ENCODE results near the gene CRKL. TPM values are rescaled to one million over a fixed set of nuclear protein-coding genes. Genes with fewer than 3 reads are reported as not detected.
"Not testable (repeated sequence)": the region's sequence is repeated elsewhere in the genome, so short reads cannot be mapped to it uniquely, and the experiment has no call there.

CRKL gene
- total and polyA plus RNA-seq, 2 donors = 34.8 to 41.8 TPM

- H3K36me3 ChIP-seq (ENCODE audit: insufficient read depth) = no peaks in the 10 kb centered on the region
- H3K4me1 ChIP-seq (ENCODE audit: insufficient read depth) = no peaks in the 10 kb centered on the region
- H3K27ac ChIP-seq (ENCODE audit: low read depth) = no peak overlapping the region
- no peak overlapping the region for H3K4me3 ChIP-seq (ENCODE audit: low read depth, low read length)
- no peak for DNase-seq (ENCODE audit: extremely low spot score)
- 43% methylated on average over 19 of the region's 19 CpGs for WGBS
Observed at GRCh38 chr22:20967697-20968211, 50.5 kb downstream of the CRKL start.

DNA sequence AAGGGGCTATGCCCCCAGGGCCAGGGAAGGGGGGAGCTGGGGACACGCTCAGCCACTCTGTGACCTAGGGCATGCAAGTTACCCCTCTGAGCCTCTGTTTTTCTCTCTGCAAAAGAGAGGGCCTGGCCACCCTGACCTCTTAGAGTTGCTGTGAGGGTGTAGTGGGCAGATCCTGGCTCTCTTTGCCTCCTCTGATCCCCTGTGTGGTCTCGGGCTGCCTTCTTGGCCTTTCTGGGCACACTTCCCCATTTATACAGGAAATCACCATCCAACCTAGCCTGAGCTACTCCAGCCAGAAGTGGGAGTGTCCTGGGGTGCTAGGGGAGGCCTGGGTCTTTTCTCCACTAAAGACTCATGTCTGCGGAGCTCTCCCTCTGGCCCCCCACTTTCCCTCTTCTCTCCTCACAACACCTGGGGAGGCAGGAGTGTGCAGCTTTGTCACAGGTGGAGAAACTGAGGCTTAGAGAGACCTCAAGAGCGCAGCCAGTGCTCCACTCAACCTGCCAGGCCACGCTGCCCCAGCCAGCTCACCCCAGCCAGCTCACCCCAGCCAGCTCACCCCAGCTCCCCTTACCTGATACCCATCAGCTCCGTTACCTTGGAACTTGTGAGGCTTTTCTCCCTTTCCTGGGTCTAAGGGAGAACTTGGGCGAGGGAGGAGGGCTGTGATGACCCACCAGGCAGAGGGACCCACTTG lies 51.2 kb downstream of the CRKL start:
- H3K4me3 ChIP-seq (ENCODE audit: low read depth, low read length) = no peak overlapping the region
- 95% methylated on average over 7 of the region's 7 CpGs for WGBS
- DNase-seq (ENCODE audit: extremely low spot score) = no peak
- no peaks in the 10 kb centered on the region for H3K4me1 ChIP-seq (ENCODE audit: insufficient read depth)
- H3K36me3 ChIP-seq (ENCODE audit: insufficient read depth) = no peaks in the 10 kb centered on the region
- H3K27ac ChIP-seq (ENCODE audit: low read depth) = no peak overlapping the region

DNA sequence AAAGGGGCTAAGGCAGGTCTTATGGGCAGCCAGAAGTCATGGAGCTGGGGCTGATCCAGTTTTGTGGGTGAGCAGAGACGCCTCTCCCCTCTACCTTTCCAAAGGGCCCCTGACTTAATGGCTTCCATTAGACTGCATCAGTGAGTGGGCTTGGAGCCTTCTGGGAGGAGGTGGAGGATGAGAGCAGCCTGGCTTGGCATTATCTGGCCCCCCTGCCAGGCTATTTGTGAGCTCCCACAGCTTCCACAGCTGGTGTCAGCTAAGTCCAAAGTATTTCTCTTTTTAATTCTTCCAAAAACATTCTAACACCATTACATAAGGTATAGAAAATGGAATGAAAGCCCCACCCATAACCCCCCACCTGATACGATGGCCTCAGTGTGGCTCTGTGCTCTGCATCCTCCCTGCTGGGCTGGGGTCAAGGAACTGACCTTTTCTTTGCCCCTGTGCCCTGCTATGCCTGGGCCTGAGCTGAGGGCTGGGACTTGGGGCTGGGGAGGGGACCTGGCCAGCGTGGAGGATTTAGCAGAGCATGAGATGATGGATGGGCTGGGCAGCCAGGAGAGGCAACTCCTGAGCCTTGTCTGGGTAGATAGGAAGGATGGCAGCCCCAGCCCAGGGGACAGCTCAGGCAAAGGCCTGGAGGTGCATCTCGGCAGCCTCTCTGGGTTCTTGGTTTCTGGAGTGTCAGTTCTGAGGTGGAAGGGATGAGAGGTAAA lies 53.9 kb downstream of the CRKL start:
- H3K27ac ChIP-seq (ENCODE audit: low read depth) = no peak overlapping the region
- no peak overlapping the region for H3K4me3 ChIP-seq (ENCODE audit: low read depth, low read length)
- no peaks in the 10 kb centered on the region for H3K4me1 ChIP-seq (ENCODE audit: insufficient read depth)
- WGBS = 57% methylated on average over 4 of the region's 4 CpGs
- no peak for DNase-seq (ENCODE audit: extremely low spot score)
- H3K36me3 ChIP-seq (ENCODE audit: insufficient read depth) = no peaks in the 10 kb centered on the region

DNA sequence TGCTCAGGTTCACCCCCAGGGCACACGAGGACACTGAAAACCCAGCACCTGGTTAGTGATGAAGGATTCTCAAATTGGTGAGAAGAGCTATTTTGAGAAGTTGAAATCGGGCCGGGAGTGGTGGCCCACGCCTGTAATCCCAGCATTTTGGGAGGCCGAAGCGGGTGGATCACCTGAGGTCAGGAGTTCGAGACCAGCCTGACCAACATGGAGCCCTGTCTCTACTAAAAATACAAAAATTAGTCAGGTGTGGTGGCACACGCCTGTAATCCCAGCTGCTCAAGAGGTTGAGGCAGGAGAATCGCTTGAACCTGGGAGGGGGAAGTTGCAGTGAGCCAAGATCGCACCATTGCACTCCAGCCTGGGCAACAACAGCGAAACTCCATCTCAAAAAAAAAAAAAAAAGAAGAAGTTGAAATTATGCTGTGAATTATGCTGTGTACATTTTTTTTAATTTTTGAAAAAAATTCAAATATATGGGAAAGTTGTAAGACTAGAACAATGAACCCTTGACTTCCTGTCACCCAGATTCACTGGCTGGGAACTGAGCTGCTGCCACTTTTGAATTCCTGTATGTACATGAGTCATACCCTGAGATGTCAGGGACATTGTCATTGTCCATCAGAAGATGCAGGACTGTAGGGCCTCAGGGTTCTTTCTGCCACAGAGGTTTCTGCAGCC lies 54.9 kb downstream of the CRKL start:
- not testable (repeated sequence) for DNase-seq (ENCODE audit: extremely low spot score); H3K4me1 ChIP-seq (ENCODE audit: insufficient read depth); H3K36me3 ChIP-seq (ENCODE audit: insufficient read depth); H3K27ac ChIP-seq (ENCODE audit: low read depth); H3K4me3 ChIP-seq (ENCODE audit: low read depth, low read length)
- WGBS = 82% methylated on average over 11 of the region's 11 CpGs

- H3K4me3 ChIP-seq (ENCODE audit: low read depth, low read length) = no peak overlapping the region
- no peak overlapping the region for H3K27ac ChIP-seq (ENCODE audit: low read depth)
- H3K36me3 ChIP-seq (ENCODE audit: insufficient read depth) = no peaks in the 10 kb centered on the region
- H3K4me1 ChIP-seq (ENCODE audit: insufficient read depth) = no peaks in the 10 kb centered on the region
- 68% methylated on average over 21 of the region's 21 CpGs for WGBS
- DNase-seq (ENCODE audit: extremely low spot score) = no peak
Observed at GRCh38 chr22:20972933-20973577, 55.8 kb downstream of the CRKL start.

- Histone ChIP-seq H3K4me3 (ENCODE audit: low read depth, low read length) (no peak overlapping the region), H3K36me3 (ENCODE audit: insufficient read depth) (no peaks in the 10 kb centered on the region), H3K4me1 (ENCODE audit: insufficient read depth) (no peaks in the 10 kb centered on the region), H3K27ac (ENCODE audit: low read depth) (no peak overlapping the region)
- 60% methylated on average over 21 of the region's 21 CpGs for WGBS
- DNase-seq (ENCODE audit: extremely low spot score) = no peak
Observed at GRCh38 chr22:20973634-20974286, 56.6 kb downstream of the CRKL start.

DNA sequence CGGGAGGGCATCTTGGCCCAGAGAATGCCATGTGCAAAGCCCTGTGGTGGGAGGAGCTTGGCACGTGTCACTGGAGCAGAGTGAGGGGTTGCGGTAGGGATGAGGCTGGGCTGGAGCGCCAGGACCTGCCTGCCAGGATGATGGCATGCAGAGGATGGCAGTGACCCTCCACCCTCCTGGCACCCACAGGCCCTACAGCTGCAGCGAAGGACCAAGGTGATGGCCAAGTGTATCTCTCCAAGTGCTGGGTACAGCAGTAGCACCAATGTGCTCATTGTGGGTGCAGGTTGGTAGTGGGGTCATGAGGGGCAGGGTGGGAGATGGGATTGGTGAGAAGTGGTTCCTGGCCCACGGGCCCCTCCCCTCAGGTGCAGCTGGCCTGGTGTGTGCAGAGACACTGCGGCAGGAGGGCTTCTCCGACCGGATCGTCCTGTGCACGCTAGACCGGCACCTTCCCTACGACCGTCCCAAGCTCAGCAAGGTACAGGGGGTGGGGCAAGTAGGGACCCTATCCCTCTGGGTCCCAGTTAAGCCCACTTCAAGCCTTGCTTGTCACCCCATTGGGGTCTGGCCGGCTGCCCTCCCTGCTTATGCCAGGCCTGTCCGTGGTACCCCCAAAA lies 57.2 kb downstream of the CRKL start:
- H3K27ac ChIP-seq (ENCODE audit: low read depth) = no peak overlapping the region
- H3K36me3 ChIP-seq (ENCODE audit: insufficient read depth) = no peaks in the 10 kb centered on the region
- 76% methylated on average over 16 of the region's 16 CpGs for WGBS
- H3K4me1 ChIP-seq (ENCODE audit: insufficient read depth) = no peaks in the 10 kb centered on the region
- H3K4me3 ChIP-seq (ENCODE audit: low read depth, low read length) = no peak overlapping the region
- no peak for DNase-seq (ENCODE audit: extremely low spot score)

- no peak overlapping the region for H3K27ac ChIP-seq (ENCODE audit: low read depth)
- H3K4me1 ChIP-seq (ENCODE audit: insufficient read depth) = no peaks in the 10 kb centered on the region
- H3K36me3 ChIP-seq (ENCODE audit: insufficient read depth) = no peaks in the 10 kb centered on the region
- no peak for DNase-seq (ENCODE audit: extremely low spot score)
- WGBS = 81% methylated on average over 14 of the region's 14 CpGs
- no peak overlapping the region for H3K4me3 ChIP-seq (ENCODE audit: low read depth, low read length)
Observed at GRCh38 chr22:20975541-20976290, 58.5 kb downstream of the CRKL start.

DNA sequence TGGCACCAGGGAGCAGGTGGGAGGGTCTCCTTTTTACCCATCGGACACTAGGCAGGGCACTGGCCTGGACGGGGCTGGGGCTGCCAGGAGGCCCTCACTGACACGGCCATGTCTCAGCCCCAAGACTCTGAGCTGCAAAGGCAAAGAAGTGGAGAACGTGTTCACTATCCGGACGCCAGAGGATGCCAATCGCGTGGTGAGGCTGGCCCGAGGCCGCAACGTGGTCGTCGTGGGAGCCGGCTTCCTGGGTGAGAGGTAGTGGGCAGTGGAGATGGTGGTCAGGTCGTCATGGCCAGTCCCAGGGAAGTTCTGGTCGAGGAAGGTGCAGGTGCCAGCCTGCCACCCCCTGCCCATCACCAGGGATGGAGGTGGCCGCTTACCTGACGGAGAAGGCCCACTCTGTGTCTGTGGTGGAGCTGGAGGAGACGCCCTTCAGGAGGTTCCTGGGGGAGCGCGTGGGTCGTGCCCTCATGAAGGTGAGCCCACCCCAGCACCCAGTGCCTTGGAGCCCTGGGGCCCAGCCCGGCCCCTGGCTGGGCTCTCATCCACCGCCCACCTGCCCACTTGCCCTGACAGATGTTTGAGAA lies 59.2 kb downstream of the CRKL start:
- no peak for DNase-seq (ENCODE audit: extremely low spot score)
- WGBS = 84% methylated on average over 24 of the region's 24 CpGs
- no peaks in the 10 kb centered on the region for H3K36me3 ChIP-seq (ENCODE audit: insufficient read depth)

GRCh38 chr22:20977019-20977418 lies 59.8 kb downstream of the CRKL start:
- no peak overlapping the region for H3K4me3 ChIP-seq (ENCODE audit: low read depth, low read length)
- H3K4me1 ChIP-seq (ENCODE audit: insufficient read depth) = no peaks in the 10 kb centered on the region
- DNase-seq (ENCODE audit: extremely low spot score) = no peak
- no peaks in the 10 kb centered on the region for H3K36me3 ChIP-seq (ENCODE audit: insufficient read depth)
- WGBS = 80% methylated on average over 11 of the region's 11 CpGs
- no peak overlapping the region for H3K27ac ChIP-seq (ENCODE audit: low read depth)

More for the DNA sequence above, 59.2 kb downstream of the CRKL start:
- Histone ChIP-seq H3K4me1 (ENCODE audit: insufficient read depth) (no peaks in the 10 kb centered on the region), H3K27ac (ENCODE audit: low read depth) (no peak overlapping the region), H3K4me3 (ENCODE audit: low read depth, low read length) (no peak overlapping the region)

GRCh38 chr22:20977516-20978170 lies 60.4 kb downstream of the CRKL start:
- Histone ChIP-seq H3K4me1 (ENCODE audit: insufficient read depth) (no peaks in the 10 kb centered on the region), H3K36me3 (ENCODE audit: insufficient read depth) (no peaks in the 10 kb centered on the region), H3K4me3 (ENCODE audit: low read depth, low read length) (no peak overlapping the region), H3K27ac (ENCODE audit: low read depth) (no peak overlapping the region)
- WGBS = 90% methylated on average over 17 of the region's 17 CpGs
- no peak for DNase-seq (ENCODE audit: extremely low spot score)

- Histone ChIP-seq H3K4me1 (ENCODE audit: insufficient read depth) (no peaks in the 10 kb centered on the region), H3K4me3 (ENCODE audit: low read depth, low read length) (no peak overlapping the region), H3K27ac (ENCODE audit: low read depth) (no peak overlapping the region), H3K36me3 (ENCODE audit: insufficient read depth) (no peaks in the 10 kb centered on the region)
- no peak for DNase-seq (ENCODE audit: extremely low spot score)
- 86% methylated on average over 2 of the region's 2 CpGs for WGBS
Observed at GRCh38 chr22:20978419-20978818, 61.2 kb downstream of the CRKL start.
